B cell (primary cell): ENCODE measurements around the gene SPTB. TPM values are rescaled to one million over a fixed set of nuclear protein-coding genes. Genes with fewer than 3 reads are reported as not detected.

Experiments
- ATAC-seq: fragments of 200-7000 bp; cut with Tn5 transposase; one replicate; pipeline ENCODE4 v1.10.0; 2021; ENCODE audit warnings: low read depth, mild to moderate bottlenecking, moderate number of reproducible peaks, moderate library complexity
- CTCF ChIA-PET: fragments of 350-600 bp; sonication (Branson Sonifier 250); formaldehyde crosslinking; loops from one replicate; lab custom pipeline; 2021; ENCODE audit warnings: antibody characterized with exemption, inconsistent platforms; lab: Charles Lee
- POLR2A ChIA-PET: fragments of 350-600 bp; sonication (Branson Sonifier 250); formaldehyde crosslinking; loops from one replicate; lab custom pipeline; 2021; ENCODE audit warnings: antibody characterized with exemption; lab: Charles Lee
- DNase-seq: peaks from one replicate; pipeline ENCODE4 v3.0.0; 2013
- H2AFZ ChIP-seq: 2 replicates; pipeline ENCODE4 v1.6.1; 2012; ENCODE audit warnings: mild to moderate bottlenecking, low read depth, low read length; ENCODE audit not compliant: insufficient read depth, poor library complexity, severe bottlenecking
- H3K27ac ChIP-seq, 2 donors: 1 replicate in 1 of 2; 2 replicates in 1 of 2; pipeline ENCODE4 v1.5.1; 2012 to 2013; ENCODE audit warnings: low read length in 2 of 2, mild to moderate bottlenecking in 2 of 2, moderate library complexity in 1 of 2
- H3K27me3 ChIP-seq, 4 experiments: fragments of 200-600 bp in 1 of 4; sonication (generic) in 1 of 4; replicated peaks in 1 of 4; 1 replicate in 2 of 4; 2 replicates in 2 of 4; pipeline versions ENCODE4 v1.6.1 to v1.7.0; 2013 to 2016; ENCODE audit warnings: low read length in 3 of 4, mild to moderate bottlenecking in 2 of 4, mixed read lengths in 1 of 4, moderate library complexity in 1 of 4; ENCODE audit not compliant: insufficient read depth in 4 of 4, control insufficient read depth in 3 of 4; ENCODE audit errors: control extremely low read depth in 1 of 4
- H3K36me3 ChIP-seq, 2 experiments: replicated peaks in 1 of 2; 1 replicate in 1 of 2; 2 replicates in 1 of 2; pipeline versions ENCODE4 v1.6.1 to v1.7.1; 2013; ENCODE audit warnings: low read length in 1 of 2; ENCODE audit not compliant: insufficient read depth in 2 of 2, control insufficient read depth in 1 of 2; ENCODE audit errors: control extremely low read depth in 1 of 2, extremely low read depth in 1 of 2
- H3K4me1 ChIP-seq, 2 donors: fragments of 200-600 bp in 1 of 2; sonication (generic) in 1 of 2; 1 replicate in 1 of 2; 2 replicates in 1 of 2; pipeline versions ENCODE4 v1.5.1 to v1.6.1; 2013 to 2017; ENCODE audit warnings: low read length in 2 of 2; ENCODE audit not compliant: control insufficient read depth in 2 of 2, insufficient read depth in 2 of 2
- H3K4me2 ChIP-seq: replicated peaks from 2 replicates; pipeline ENCODE3; 2012; ENCODE audit warnings: mild to moderate bottlenecking, low read depth, low read length; ENCODE audit not compliant: poor library complexity, severe bottlenecking
- H3K4me3 ChIP-seq, 5 experiments: fragments of 200-600 bp in 1 of 5; sonication (generic) in 1 of 5; 1 replicate in 3 of 5; 2 replicates in 2 of 5; pipeline versions ENCODE4 v1.5.1 to v1.7.0; 2011 to 2016; ENCODE audit warnings: low read length in 4 of 5, mild to moderate bottlenecking in 4 of 5, low read depth in 2 of 5, control low read depth in 1 of 5, moderate library complexity in 1 of 5; ENCODE audit not compliant: insufficient read depth in 1 of 5; ENCODE audit errors: control extremely low read depth in 1 of 5, extremely low read depth in 1 of 5
- H3K79me2 ChIP-seq: fragments of 200-600 bp; sonication (generic); one replicate; pipeline ENCODE4 v1.6.0; 2016; ENCODE audit warnings: low read length; ENCODE audit not compliant: control insufficient read depth, insufficient read depth
- H3K9ac ChIP-seq: fragments of 200-600 bp; sonication (generic); 2 replicates; pipeline ENCODE4 v1.6.1; 2017; ENCODE audit warnings: mild to moderate bottlenecking, low read length, moderate library complexity
- H3K9me3 ChIP-seq, 3 donors: one replicate each; pipeline versions ENCODE4 v1.6.1 to v1.7.1; 2013; ENCODE audit warnings: low read length in 2 of 3; ENCODE audit not compliant: control insufficient read depth in 2 of 3, insufficient read depth in 1 of 3; ENCODE audit errors: control extremely low read depth in 1 of 3
- H4K20me1 ChIP-seq: 2 replicates; pipeline ENCODE4 v1.6.0; 2012; ENCODE audit warnings: mild to moderate bottlenecking, low read length; ENCODE audit not compliant: insufficient read depth, control insufficient read depth, poor library complexity, severe bottlenecking
- H3K27ac Mint-ChIP-seq: one replicate; pipeline ENCODE4 v1.8.0; 2021; ENCODE audit warnings: mixed read lengths
- H3K27me3 Mint-ChIP-seq: one replicate; pipeline ENCODE4 v1.8.0; 2021; ENCODE audit warnings: mixed read lengths
- H3K4me1 Mint-ChIP-seq: one replicate; pipeline ENCODE4 v1.8.0; 2021; ENCODE audit warnings: mixed read lengths
- H3K4me3 Mint-ChIP-seq: one replicate; pipeline ENCODE4 v1.8.0; 2021; ENCODE audit warnings: mixed read lengths
- H3K9me3 Mint-ChIP-seq: one replicate; pipeline ENCODE4 v1.8.0; 2022; ENCODE audit warnings: mixed read lengths; ENCODE audit not compliant: insufficient read depth
- CTCF ChIP-seq: fragments of 200-600 bp; IDR thresholded peaks from one replicate; pipeline ENCODE4 v1.8.0; 2022; ENCODE audit warnings: antibody characterized with exemption, mild to moderate bottlenecking
- EZH2 ChIP-seq: IDR thresholded peaks from 2 replicates; pipeline ENCODE4 v1.6.1; 2012; ENCODE audit warnings: borderline replicate concordance, low read depth, mild to moderate bottlenecking, moderate library complexity, low read length; ENCODE audit not compliant: insufficient read depth, poor library complexity, severe bottlenecking
- WGBS: methylation state at CpG from one replicate; pipeline ENCODE4 v1.1.5; 2013; ENCODE audit warnings: missing lambda C conversion rate; ENCODE audit not compliant: insufficient coverage; 5-methylcytosine and 5-hydroxymethylcytosine counted together
- intact Hi-C: fragments of 100-400 bp; cut with micrococcal nuclease; formaldehyde crosslinking; loops from one replicate; pipeline ENCODE4 v1.10.0; 2022
- polyA plus RNA-seq: library from polyadenylated mRNA; depleted of rRNA; stranded (reverse); fragments of >200 nt; gene quantifications from 2 replicates; pipeline ENCODE4 v1.2.3, GENCODE V29; 2012
- total RNA-seq, 2 donors: library from RNA; stranded (reverse); fragments of 120-200 nt in 1 of 2; gene quantifications; 1 replicate in 1 of 2; 2 replicates in 1 of 2; pipeline versions ENCODE4 v1.2.3 to v1.2.4, GENCODE V29; 2013 to 2022

SPTB gene
- total and polyA plus RNA-seq, 2 donors (not counting 1 experiment from before 2014, with no cell fraction given) = 0.12 TPM; not detected in 1

GRCh38 chr14:64782196-64782595 is 97.5 kb downstream of the SPTB start:
- Mint-ChIP-seq H3K9me3 (no peaks in the 10 kb centered on the region), H3K4me3 (no peak overlapping the region), H3K27me3 (peaks cover 6% of the 10 kb centered on the region), H3K4me1 (no peaks in the 10 kb centered on the region), H3K27ac (no peak overlapping the region)
- Histone ChIP-seq H3K27ac (no peak overlapping the region), H3K36me3 (no peaks in the 10 kb centered on the region), H2AFZ (no peak overlapping the region), H4K20me1 (no peaks in the 10 kb centered on the region), H3K9me3 (no peaks in the 10 kb centered on the region), H3K27me3 (no peaks in the 10 kb centered on the region), H3K4me3 (no peak overlapping the region), H3K9ac (no peak overlapping the region), H3K4me1 (no peaks in the 10 kb centered on the region), H3K79me2 (no peaks in the 10 kb centered on the region), H3K4me2 (no peak overlapping the region)
- no peak for TF ChIP-seq EZH2
- no peak for TF ChIP-seq CTCF
- DNase-seq = no peak
- 88% methylated on average over 11 of the region's 11 CpGs for WGBS
- CTCF ChIA-PET = no interaction called here
- intact Hi-C loops = no loop called here
- no peak for ATAC-seq
- POLR2A ChIA-PET = no interaction called here

GRCh38 chr14:64779472-64779871 is 100.2 kb downstream of the SPTB start:
- intact Hi-C loops = no loop called here
- Histone ChIP-seq H3K79me2 (no peaks in the 10 kb centered on the region), H3K9ac (no peak overlapping the region), H3K9me3 (no peaks in the 10 kb centered on the region), H3K27ac (no peak overlapping the region), H4K20me1 (no peaks in the 10 kb centered on the region), H2AFZ (no peak overlapping the region), H3K4me1 (no peaks in the 10 kb centered on the region), H3K27me3 (no peaks in the 10 kb centered on the region), H3K4me3 (no peak overlapping the region), H3K4me2 (no peak overlapping the region), H3K36me3 (no peaks in the 10 kb centered on the region)
- ATAC-seq = no peak
- WGBS = 97% methylated on average over 7 of the region's 7 CpGs
- Mint-ChIP-seq H3K4me1 (no peaks in the 10 kb centered on the region), H3K27ac (no peak overlapping the region), H3K27me3 (no peaks in the 10 kb centered on the region), H3K4me3 (no peak overlapping the region), H3K9me3 (no peaks in the 10 kb centered on the region)
- TF ChIP-seq EZH2 (no peak), CTCF (no peak)
- DNase-seq = no peak
- ChIA-PET POLR2A (no interaction called here), CTCF (interaction anchor here (1.9 kb wide), 1 partner anchor 15 kb away, joined by 4 read pairs; no protein-coding TSS in a partner anchor)
